ENCODE data around the gene PRKCB.

The PRKCB gene

DNA sequence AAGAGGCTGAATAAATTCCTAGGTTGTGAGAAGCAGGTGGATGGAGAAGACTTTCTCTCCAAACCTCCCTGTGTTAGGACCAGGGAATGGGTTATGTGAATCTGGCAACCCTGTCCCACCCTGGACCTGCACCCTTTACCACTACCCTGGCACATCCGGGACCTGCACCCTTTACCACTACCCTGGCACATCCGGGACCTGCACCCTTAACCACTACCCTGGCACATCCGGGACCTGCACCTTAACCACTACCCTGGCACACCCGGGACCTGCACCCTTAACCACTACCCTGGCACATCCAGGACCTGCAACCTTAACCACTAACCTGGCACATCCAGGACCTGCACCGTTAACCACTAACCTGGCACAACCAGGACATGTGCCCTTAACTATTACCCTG is 213.3 kb downstream of the PRKCB start:
- no peak for DNase-seq (ENCODE audit: low spot score)

DNA sequence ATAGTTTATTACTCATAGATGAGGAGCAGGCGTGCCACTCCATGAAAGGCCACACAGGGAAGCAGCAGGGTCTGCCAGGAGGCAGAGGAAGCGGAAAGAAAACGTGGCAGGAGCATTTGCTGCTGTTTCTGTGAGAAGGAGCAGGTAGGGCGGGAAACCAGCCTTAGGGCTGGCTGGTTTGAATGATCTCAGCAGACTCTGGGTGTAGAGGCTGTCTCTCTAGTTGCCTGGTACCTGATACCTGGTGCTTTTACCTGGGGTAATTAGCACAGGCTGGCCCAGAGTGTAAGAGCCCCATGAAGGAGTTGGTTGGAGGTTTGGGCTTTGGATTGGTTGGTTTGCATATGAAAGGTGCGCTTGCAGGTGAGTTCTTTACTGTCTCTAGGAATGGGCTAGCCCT is 215.3 kb downstream of the PRKCB start:
- no peak for DNase-seq (ENCODE audit: low spot score)

DNA sequence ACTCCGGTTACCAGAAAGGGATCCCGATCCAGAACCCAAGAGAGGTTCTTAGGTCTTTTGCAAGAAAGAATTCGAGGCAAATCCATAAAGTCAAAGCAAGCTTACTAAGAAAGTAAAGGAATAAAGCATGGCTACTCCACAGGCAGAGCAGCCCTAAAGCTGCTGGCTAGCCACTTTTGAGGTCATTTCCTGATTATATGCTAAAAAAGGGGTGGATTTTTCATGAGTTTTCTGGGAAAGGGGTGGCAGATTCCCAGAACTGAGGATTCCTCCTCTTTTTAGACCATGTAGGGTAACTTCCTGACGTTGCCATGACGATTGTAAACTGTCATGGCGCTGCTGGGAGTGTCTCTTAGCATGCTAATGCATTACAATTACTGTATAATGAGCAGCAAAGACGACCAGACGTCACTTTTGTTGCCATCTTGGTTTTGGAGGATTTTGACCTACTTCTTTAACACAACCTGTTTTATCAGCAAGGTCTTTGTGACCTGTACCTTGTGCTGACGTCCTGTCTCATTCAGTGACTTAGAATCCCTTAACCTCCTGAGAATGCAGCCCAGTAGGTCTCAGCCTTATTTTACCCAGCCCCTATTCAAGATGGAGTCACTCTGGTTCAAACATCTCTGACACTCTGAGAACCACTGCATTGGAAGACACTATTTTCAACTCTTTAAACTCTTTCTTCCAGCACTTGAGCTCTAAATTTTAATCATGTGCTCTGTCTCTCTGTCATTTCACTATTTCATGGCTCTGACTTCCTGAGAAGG is 216.7 kb downstream of the PRKCB start:
- no peak for DNase-seq (ENCODE audit: low spot score)

DNA sequence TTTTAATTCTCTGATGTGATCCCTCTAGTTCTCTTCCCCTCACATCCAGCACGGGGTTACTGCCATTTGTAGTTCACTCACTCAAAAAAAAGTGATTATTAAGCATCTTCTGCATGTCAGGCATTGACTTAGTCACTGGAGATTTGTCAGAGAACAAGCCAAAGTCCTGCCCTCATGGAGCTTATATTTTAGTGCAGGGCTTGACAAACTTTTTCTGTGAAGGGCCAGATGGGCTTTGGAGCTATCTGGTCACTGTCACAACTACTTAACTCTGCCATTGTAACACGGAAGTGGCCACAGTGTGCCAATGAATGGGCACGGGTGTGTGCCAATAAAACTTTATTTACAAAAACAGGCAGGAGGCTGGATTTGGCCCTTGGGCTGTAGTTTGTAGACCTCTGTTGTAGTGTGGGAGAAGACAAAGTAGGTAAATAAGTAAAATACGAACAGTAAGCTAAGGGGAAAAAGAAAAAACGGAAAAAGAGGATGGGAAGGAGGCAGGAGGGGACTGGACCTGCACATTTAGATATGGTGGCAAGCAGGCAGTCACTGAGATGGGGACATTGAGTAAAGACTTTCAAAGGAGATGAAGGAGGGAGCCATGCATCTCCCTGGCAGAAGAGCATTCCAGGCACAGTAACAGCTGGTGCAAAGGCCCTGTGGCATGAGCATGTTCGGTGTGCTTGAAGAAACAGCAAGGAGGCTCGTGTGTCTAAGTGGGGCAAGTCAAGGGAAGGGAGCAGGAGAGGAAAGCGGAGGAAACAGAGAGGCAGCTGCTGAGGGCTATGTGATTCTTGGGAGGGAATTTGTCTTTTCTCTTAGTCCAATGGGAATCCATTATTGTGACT is 217.5 kb downstream of the PRKCB start:
- DNase-seq (ENCODE audit: low spot score) = no peak

DNA sequence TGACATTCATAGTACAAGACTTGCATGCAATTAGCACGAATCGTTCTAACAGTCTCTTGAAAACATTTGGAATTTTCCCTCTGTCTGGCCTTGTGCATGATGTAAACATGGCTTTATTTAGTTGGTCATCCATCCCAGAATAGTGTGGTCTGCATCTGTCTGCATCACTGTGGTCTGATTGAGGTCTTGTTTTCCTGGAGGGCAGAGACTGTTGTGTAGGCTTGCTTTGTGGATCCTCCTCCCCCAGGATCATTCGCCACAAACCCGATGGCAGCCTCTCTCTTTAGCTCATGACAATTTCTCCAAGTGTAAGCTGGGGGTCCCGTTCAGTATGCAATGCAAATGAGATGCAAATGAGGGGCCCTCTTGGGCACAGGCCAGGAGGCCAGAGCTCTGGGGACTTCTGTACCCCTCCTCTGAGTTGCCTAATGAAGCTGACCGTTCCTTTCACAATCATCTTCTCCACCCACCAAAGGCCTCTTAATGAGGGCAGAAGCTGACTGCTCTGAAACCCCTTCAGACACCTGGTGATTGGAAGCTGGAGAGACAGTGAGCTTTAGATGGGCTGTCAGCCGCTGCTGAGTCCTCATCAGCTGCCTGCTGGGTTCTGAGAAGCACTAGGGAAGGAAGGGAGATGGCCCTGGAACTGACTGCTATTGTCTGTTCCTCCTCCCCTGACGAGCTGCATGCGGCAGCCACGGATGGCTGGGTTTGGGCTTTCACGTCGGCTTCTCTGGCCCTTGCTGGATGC is 219.1 kb downstream of the PRKCB start:
- no peak for DNase-seq (ENCODE audit: low spot score)

DNA sequence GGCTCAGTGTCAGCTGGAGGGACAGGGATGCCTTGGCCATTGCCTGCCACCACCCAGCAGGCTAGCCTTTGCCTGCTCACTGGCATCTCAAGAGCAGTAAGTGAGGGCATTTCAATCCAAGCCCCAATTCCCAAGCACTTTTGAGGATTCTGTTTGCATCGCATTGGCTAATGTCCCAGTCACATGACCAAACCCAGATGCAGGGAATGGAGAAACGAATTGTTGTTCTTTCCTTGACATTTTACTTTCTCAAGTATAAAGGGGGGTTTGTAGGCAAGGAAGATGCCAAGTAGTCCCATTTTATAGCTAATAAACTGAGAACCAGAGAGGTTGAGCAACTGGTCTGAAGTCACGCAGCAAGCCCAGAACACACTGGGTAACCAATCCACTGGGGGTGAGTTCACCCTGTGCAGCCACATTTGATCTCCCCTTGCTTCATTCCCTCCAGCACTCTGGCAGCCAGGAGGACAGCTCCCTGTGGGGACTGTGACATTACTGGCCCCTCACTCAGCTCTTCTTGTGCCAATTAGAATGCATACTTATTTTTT is 226.6 kb downstream of the PRKCB start:
- no peak for DNase-seq (ENCODE audit: low spot score)

DNA sequence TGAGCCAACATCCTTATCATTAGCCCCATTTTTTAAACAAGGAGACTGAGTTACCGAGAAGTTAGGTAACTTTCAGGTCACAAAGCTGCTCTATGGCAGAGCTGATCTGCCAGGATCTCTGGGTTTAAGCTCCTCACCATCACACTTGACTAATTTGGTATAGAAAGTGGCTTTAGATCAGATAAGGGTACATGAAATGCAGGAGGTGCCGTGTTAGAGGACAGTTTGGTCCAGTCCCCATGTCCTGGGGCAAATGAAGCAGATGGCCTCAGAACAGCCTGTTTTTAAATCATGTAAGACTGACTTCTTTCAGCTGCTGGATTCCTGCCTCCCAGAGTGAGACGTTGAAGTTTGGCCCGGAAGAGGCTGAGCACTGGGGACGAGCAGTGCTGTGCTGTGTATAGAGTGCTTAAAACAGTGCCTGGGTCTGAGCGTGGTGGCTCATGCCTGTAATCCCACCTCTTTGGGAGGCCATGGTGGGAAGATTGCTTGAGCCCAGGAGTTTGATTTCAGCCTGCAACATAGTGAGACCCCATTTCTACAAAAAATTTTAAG is 233.3 kb downstream of the PRKCB start:
- DNase-seq (ENCODE audit: low spot score) = no peak

DNA sequence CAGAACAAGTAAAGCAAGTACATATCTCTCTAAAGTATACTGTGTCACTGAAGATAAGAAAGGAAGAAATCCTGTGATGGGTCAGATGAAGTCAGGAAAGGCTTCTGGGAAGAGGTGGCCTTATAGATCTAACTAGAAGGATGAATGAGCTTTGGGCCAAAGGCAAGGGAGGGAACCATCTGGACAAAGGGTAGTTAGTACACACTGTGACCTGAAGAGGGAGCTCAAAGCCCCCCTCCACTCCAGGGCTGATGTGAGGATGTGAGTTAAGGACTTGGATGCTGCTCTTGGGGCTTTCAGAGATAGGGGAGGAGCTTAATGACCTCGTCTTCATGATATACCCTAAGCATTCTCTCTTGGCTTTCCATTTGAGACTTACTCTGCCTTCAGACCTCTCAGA is 235.1 kb downstream of the PRKCB start:
- peak; percentile 34 for DNase-seq (ENCODE audit: low spot score)

DNA sequence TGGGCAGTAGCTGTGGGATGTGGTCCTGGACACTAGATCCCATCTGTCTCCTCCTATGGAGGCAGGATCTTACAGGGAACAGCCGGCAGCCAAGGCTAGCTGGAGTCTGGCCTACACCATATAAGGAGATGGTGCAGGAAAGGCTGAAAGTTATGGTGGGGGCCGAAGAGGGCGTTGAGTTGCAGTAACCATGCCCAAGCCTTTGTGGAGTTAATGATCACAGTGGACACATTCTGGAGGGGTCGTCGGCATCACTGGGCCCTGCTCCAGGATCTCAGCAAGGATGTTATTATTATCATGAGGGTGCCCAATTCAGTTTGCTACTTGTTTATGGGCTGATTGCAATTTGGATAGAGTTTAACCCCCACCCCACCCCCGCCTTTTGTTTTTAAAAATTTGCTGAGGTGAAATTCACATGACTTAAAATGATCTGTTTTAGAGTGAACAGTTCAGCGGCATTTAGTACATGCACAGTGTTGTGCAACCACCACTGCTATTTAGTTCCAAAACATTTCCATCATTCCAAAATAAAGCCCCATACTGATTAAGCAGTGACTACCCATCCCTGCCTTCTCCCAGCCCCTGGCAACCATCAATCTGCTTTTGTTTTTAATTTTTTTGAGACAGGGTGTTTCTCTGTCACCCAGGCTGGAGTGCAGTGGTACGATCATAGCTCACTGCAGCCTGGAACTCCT is 236.0 kb downstream of the PRKCB start:
- no peak for DNase-seq (ENCODE audit: low spot score)

DNA sequence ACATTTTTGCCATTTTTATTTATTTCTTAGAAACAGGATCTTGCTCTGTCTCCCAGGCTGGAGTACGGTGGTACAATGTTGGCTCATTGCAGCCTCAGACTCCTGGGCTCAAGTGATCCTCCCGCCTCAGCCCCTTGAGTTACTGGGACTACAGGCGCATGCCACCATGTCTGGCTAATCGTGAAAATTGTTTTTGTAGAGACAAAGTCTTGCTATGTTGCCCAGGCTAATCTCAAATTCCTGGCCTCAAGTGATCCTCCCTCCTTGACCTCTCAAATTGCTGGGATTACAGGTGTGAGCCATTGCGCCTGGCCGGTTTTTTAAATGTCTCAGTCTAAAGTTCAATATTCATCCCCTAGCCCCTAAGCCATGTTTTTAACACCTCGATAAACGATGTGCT is 237.5 kb downstream of the PRKCB start:
- DNase-seq (ENCODE audit: low spot score) = no peak

DNA sequence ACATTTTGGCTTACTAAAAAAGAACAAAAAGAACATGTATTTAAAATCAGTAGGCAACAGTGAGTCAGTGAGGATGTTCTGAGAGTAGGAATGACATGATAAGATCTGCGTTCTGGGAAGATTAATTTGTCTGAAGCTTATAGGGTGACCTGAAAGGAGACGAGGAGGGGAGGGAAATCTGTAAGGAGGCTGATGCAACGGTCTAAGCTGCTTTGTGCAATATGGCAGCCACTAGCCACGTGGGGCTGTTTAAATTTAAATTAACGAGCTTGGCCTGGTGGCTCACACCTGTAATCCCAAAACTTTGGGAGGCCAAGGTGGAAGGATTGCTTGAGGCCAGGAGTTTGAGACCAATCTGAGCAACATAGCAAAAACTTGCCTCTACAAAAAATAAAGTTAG is 238.8 kb downstream of the PRKCB start:
- DNase-seq (ENCODE audit: low spot score) = no peak

DNA sequence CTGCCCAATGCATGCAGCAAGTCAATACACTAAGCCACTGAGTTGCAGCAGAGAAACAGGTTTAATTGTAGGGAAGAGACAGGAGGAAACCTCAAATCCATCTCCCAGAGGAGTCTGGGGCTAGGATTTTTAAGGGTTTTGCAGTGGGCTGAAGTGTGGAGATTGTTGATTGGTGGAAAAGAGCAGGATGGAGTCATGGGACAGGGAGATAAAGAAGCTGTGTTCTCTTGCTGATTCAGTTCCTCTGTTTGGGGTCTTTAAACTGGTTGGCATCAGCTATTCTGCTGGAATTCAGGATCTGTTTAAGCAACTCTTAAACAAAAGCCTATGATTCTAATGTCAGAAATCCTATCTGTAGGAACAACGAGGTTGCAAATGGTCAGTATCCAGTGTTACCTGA is 239.5 kb downstream of the PRKCB start:
- DNase-seq (ENCODE audit: low spot score) = no peak

DNA sequence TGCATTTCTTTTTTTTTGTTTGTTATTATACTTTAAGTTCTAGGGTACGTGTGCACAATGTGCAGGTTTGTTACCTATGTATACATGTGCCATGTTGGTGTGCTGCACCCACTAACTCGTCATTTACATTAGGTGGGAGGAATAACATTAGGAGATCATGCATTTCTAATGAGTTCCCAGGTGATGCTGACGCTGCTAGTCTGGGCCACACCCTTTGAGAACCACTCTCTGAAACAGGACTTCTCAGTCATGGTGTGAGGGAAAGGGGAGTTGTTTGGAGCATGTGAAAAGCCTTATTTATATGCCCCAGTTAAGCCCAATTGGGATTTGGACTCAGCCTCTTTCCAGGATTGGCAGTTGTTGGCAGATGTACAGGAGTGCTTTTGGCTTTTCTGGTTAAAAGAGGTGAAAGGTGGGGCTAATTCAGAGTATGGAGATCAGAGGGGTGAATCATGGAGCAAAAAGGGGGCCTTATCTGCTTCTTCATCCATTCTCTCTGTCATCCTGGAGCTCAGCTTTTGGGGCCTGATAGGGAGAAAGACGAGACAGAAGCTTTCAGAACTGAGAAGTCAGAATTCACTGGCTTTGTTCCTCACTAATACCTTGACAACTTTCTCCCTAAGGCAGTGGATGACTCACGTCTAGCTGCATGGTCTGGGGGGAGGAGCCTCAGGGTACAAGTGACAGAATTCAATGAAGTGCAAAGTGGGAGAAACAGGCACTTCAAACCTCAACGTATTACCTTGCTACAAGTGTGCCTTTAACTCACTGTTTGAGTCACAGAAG is 240.3 kb downstream of the PRKCB start:
- no peak for DNase-seq (ENCODE audit: low spot score)

DNA sequence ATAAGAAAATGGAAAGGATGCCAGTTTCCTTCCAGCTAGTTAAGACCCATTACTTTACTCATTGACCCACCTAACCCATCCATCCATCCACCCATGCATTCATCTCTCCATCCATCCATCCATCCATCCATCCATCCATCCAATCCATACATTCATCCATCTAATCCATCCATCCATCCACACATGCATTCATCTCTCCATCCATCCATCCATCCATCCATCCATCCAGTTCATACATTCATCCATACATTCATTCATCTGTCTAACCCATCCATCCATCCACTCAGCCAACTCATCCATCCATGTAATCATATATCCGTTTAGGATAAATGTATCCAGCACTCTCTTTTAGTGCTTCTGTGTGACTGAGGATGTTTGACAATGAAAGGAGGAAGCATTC is 241.5 kb downstream of the PRKCB start:
- no peak for DNase-seq (ENCODE audit: low spot score)

DNA sequence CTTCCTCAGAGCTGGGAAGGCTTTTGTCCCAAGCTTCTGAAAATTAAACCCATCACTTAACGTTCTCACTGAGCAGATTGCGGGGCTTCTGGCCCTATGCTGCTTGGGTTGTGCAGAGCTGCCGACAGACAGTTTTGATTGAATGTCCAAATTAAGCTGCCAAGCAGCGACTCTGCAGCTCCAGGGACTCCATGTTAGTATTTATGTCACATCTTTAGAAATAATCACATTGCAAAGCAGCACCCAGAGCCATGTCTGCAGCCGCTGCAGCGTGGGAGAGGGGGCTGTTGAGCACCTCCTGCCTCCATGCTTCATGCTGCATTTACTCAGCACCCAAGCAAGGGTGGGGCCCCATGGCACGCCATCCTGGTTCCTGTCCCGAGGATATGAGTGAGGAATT is 242.2 kb downstream of the PRKCB start:
- no peak for DNase-seq (ENCODE audit: low spot score)

DNA sequence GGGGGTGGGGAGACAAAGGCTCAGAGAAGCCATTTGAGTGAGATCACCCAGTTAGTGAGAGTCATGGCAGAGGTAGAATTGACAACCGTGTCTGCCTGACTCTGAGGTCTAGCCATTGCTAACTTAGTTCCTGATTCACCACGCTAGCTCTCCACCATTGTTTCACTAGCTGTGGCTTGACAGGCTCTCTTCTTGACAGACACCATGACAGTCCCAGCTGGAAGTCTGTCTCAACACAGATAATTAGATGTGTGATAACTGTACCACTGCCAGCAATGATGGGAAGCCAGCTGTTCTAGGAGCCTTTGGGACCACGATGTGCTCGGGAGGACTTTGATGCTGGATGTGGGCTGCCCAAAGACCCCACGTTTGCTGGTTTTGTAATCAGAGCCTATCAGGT is 249.9 kb downstream of the PRKCB start:
- no peak for DNase-seq (ENCODE audit: low spot score)

DNA sequence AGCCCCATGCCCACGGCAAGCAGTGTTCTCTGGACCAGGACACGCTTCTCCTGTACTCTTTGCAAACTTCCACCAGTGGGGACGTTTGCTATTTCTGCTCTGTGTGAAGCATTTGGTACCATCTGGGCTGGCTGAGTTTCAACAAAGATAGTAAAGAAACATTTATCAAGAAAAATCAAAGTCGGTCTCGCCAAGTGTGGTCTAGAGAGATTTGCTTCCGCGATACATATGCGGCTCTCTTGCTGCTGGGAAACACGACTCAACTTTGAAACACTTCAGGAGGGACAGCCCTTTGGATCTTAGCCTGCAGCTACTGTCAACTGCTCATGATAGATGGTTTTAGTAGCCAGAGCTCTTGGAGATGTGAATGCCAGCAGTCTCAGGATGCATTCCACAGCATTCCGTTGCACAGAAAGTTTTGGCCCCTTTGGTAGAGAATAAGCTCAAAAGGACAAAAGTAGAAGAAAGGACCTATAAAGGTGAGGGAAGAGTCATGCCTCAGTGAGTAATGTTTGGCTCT is 252.2 kb downstream of the PRKCB start:
- no peak for DNase-seq (ENCODE audit: low spot score)

DNA sequence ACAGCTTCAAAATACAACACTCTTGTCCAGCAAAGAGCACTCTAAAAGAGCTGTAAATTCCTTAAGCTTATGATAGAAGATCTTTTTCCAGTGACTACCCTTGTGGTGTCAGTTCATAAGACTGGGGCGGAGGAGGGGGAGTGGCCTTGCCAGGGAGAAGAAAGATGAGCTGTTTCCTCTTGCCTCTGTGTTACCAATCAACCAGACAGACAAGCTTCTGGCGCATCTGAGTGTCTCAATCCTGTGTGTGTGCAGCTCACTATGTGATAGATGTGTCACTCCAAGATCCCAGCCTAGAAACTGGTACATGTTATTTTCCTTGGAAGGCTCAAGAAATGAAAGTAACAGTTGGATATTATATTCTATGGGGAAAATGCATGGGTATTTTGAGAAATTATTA is 253.0 kb downstream of the PRKCB start:
- no peak for DNase-seq (ENCODE audit: low spot score)

DNA sequence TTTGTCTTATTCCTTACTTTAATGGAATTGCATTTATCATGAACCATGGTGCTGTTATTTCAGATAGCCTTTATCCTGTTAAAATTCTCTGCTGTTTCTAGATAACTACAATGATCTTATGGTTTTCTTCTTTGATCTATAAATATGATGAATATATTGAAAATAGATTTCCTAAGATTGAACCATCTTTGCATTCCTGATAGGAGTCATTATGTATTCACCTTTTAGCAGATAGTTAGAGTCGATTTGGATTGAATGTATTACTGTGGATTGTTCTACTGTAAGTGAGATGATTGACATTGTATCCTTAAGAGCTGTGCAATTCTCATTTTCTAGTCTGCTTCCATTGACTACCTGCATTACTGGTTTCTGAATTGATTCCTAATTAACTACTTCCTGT is 255.3 kb downstream of the PRKCB start:
- DNase-seq (ENCODE audit: low spot score) = no peak

DNA sequence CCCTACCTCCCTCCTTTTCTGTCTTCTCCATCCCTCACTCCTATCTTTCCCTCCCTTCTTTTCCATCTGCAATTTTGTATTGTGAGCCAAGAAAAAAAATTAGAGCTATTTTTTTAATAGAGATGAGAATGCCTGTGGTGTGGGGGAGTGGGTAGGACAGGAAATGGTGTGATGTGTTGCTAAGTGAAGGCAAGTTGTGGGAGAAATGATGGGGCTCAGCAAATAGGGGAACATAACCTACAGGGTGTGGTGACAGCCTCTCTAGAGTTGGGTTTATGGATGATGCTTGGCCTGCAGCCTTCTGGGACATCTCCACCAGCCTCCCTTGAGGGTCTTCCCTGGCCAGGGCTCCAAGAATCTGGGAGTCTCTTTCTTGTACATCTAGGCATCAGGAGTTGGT is 257.3 kb downstream of the PRKCB start:
- DNase-seq (ENCODE audit: low spot score) = no peak

DNA sequence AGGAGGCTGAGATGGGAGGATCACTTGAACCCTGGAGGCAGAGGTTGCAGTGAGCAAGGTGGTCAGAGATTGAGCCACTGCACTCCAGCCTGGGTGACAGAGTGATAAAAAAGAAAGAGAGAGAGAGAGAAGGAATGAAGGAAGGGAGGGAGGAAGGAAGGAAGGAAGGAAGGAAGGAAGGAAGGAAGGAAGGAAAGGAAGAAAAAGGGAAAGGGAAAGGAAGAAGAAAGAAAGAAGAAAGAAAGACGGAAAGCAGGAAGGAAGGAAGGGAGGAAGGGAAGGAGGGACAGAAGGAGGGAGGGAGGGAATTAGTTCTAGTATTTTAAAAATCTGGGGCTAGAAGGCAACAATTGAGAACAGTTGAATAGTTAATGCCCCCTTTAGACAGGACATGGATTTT is 258.9 kb downstream of the PRKCB start:
- DNase-seq (ENCODE audit: low spot score) = no peak
